ENCODE results near the gene SYT8.

Gene SYT8

GRCh38 chr11:1817511-1817910 is 17.3 kb upstream of the SYT8 start:
- no peak for DNase-seq (ENCODE audit: low spot score)

GRCh38 chr11:1819074-1819473 is 15.7 kb upstream of the SYT8 start:
- DNase-seq (ENCODE audit: low spot score), result no peak

DNA sequence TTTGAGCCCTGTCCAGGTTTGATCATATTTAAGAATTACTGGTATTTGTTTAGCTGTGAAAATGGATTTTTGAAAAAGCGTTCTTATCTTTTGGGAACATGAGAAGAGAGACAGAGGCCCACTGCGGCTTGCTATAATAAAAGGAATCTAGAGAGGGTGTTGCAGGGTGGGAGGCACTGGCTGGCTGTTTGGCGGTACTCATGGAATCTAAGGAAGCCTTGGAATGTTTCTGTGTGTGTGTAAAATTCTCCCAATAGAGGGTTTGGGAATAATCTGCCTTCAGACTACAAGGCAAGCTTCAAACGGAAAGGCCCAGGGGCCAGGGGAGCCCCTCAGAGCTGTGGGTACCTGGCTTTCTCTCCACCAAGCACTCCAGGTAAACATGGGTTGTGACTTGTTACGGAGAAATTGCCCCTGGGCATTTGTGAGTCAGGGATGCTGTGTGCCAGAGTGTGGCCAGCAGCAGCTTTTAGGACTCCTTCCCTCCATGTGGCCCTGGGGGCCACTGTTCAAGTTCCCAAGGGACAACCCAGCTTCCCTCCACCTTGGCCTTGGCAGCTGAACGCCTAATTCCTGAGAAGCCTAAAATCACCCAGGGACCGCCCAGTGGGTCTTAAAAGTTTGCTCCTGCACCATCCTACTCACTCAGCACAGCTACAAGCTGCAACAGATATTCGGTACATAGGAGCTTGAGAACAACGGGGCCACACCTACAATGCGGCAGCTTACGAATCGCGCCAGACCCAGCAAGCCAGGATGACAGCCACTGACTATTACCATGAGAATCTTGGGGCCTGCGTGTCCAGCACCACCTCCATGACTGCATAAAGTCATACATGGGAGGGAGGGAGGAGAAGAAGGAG is 14.1 kb upstream of the SYT8 start:
- no peak for DNase-seq (ENCODE audit: low spot score)

- DNase-seq (ENCODE audit: low spot score), result no peak
These were observed 13.2 kb upstream of the SYT8 start for GRCh38 chr11:1821562-1821961.

DNA sequence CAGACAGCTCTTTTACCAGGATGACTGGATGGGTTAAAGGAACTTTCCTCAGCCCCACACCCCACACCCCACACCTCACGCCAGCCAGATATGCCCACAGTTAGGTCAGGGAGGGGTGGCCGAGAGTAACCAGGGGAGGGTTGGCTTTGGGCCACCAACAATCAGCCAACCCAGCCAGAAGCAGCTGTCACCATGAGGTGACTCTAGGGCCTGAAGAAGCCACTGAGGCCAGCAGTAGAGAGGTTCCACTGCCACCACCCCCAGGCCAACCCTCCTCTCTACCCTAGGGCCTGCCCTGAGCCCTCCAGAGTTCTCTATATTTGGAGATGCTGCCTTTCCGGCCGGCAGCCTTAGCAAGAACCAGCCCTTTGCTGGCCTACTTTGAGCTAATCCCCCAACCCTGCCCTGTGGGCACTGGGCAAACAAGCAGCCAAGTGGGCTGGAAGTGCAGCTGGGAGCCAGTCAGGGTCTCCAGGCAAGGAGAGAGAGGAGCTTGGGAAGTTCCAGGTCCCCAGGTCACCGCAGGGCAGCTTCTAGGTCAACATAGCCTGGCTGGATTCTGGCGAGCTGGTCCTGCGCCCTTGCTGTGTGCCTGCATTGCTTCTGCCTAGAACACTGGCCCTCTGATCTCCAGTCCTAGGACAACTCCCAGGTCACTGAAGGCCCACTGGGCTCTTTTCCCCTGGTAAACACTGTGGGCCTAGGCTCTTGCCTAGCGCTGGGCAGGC is 12.0 kb upstream of the SYT8 start:
- no peak for DNase-seq (ENCODE audit: low spot score)

DNA sequence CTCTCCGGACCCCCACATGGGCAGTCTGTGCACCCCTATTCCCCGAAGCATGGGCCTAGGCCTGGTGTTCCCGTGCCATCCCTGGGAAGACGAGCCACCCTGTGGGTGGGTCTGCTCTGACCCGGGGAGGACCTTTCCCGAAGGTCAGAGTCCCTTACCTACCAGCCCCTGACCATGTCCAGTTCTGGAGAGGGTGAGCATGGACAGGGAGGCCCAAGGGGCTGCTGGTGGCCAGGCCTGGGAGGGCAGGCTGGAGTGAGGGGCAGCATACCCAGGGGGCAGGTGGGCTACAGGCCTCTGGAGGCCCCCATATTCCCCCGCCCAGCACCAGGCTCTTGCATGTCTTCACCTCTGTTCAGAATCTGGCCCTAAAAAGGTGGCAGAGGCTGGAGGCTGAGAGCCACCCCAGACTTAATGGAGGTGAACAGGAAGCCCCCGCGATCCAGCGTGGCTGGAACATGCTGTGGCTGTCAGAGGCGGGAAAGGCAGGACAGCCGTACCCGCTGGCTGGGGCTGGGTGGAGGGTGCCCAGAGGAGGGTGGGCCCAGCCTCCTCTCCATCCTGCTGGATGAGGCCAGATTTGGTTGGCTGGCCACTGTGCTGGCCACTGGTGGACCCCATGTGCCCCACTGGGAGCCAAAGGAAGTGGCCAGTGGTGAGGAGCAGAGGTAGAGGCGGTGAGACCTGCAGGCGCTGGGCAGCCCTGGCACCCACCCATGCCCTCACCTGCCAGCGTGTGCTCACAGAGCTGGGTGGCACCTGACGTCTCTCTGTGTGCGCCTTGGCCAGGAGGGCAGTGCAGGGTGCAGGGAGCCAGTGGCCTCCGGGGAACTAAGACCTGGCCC is 11.2 kb upstream of the SYT8 start:
- no peak for DNase-seq (ENCODE audit: low spot score)

DNA sequence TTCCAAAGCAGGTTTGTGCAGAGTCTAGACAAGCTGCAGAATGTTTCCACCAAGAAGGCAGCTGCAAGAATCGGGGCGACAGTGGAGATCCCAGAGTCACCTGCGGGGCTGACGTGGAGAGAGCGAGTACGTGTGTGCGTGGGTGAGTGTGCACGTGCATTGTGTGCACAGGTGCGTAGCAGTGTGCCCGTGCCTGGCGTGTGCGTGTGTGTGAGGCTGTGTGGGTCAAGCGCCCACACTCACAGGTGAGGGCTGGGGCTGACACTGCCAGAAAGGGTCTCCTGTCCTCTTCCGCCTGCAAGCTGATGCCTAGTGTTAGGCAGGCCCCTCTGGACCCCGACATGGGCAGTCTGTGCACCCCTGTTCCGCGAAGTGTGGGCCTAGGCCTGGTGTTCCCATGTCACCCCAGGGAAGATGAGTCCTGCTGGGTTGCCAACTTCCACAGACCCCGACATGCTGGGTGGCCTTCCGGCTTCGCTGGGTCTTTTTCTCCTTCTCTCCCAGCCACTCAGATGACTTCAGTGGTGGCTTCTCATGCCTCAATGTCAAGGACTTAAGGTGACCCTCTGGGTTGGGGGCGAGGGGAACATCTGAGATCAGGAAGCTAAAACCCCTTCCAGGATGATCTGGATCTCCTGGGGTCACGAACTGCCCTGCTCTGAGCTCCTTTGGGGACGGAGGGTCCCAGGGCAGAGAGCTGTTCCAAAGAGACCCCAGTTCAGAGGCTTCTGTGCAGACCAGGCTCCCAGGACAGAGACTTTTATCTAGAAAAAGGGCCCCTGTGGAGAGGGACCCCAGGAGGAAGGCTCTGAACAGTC is 10.4 kb upstream of the SYT8 start:
- no peak for DNase-seq (ENCODE audit: low spot score)

DNA sequence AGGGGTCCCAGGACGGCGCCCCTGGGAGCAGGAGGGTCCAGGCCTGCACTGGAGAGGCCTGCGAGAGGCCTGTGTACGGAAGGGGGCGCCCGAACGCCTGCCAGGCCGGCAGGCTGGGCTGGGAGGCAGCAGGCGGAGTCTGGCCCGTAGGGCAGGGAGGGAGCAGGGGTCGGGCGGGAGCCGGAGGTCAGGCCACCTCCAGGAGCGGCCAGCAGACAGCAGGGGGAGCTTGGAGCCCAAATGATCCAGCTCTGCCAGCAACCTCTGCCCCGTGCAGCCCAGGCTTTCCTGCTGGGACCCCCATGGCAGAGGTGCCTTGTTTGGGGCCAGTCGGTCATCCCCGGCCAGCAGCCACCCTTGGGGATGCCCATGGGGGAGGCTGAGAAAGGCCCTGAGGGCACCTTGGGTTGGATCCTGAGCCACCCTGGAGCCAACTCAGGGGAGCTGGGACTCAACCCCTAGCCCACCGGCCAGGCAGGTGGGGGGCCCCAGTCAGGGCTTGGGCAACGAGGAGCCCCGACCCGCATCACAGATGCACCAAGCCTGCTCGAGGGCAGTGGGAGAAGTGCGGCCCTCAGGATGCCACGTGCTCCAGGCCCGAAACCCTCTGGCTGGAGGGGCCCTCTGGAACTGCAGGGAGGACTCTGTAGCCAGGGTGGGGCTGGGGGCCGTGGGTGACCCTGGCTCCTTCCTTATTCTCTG is 9.6 kb upstream of the SYT8 start:
- no peak for DNase-seq (ENCODE audit: low spot score)

DNA sequence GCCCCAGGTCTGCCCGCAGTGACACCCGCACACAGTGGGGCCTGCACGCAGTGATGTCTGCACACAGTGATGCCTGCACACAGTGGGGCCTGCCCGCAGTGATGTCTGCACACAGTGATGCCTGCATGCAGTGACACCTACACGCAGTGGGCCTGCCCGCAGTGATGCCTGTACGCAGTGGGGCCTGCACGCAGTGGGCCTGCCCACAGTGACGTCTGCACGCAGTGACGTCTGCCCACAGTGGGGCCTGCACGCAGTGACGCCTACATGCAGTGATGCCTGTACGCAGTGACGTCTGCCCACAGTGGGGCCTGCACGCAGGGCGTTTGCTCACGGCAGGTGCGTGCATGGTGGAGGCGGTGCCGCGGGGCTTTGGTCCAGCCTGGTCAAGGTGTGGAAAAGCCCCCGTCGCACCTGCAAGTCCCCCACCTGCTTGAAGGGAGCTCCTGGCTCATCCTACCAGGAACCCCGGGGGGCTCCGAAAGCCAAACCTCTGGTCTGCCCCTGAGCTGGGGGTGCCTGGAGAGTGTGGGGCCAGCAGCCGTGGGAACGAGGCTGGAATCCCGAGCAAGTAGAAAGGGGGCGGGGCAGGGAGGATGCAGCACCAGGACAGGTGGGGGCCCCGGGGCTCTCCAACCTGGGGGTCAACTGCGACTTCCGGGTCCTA is 8.9 kb upstream of the SYT8 start:
- no peak for DNase-seq (ENCODE audit: low spot score)

GRCh38 chr11:1826552-1827094 is 8.2 kb upstream of the SYT8 start:
- no peak for DNase-seq (ENCODE audit: low spot score)

DNA sequence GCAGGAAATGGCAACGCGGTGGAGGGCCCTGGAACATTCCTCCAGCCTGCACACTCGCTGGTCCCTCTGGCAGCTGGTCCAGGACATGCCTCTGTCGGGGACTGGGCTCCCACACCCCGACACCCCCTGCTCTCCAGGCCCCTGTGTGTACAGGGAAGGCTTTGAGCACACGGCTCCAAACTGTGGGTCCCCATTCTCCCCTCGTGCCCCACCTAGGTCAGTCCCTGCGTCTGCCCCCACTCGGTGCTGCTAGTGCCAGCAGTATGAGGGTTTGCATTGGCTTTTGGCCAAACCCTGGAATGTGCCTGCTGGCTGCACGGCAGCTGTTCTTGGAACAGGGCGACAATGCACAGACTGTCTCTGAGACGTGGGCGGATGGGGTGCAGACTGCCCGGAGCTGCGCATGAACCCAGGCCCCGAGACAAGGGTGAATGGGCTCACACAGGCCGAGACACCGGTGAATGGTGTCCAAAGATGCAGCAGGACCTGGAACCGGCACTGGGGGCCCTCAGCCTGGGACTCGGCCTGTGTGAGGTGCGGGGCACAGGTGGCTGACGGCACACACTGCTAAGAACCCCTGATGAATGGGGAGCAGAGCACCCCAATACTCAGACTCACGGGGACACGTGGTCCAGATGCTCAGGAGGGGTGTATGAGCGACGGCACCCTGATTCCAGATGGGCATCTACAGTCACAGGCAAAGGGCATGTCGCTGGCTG is 7.5 kb upstream of the SYT8 start:
- peak; percentile 63 for DNase-seq (ENCODE audit: low spot score)

DNA sequence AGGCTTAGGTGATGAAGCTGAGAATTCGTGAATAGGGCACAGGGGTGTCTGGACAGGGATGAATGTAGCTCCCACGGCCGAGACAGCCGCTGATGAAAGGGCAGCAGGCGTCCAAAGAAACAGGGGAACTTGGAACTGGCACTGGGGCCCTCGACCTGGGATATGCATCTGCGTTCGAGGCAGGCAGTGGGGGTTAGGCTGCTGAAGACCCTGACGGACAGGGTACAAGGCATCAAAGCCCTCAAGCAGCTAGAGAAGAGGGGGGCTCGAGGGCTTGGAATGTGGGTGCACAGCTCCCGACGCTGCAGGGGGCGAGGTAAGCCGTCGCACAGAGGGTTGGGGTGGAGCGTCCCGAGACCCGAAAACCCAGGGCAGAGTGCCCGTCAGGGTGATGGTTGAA is 6.9 kb upstream of the SYT8 start:
- DNase-seq (ENCODE audit: low spot score), result no peak

DNA sequence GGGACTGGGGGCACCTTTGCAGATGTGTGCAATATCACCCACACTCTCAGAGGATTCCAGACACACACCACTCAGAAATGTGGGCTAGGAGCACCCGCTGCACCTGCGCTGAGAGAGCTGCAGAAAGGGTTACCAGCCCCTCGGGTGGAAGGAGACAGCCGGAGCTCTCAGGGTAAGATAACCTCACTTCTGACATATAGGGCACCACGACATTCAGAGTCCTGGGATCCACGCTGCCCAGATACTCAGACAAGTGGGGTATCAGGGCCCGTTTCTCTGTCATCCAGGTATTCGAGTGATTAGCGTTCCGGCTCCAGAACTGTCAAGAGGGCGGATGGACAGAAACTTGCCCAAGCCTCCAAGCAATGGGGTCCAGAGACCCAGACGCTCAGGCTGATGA is 6.2 kb upstream of the SYT8 start:
- no peak for DNase-seq (ENCODE audit: low spot score)

DNA sequence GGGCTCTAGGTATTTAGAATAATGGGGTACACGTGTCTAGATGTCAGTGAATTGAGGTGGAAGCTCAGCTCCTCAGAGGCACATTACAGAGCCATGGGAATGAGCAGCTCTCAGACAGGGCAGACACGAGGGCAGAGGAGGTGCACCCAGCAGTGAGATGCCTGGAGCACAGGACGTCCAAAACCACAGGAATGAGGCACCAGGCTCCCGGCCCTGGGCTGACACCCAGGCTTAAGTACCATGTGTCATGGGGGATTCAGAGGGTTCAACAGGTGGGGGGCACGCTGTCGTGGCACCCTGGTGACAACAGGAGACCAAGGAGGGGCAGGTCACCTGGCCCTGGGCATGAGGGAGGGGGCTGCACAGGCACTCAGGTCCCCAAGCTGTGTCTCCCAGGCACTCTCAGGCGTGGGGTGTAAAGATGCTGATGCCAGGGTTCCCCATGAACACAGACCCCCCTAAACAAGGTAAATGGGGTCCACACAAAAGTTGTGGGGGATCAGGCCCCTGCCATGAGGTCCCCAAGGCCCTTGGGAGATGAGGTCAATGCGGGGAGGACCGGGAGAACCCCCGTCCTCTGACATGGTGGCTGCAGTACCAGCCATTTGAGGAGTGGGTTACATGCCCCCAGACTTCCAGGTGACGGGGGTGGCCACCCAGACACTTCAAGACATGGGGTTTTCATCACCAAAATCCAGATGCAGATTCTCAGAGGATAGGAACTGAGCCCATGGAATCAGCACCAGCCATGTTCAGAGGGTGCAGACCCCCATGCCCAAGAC is 5.6 kb upstream of the SYT8 start:
- no peak for DNase-seq (ENCODE audit: low spot score)

DNA sequence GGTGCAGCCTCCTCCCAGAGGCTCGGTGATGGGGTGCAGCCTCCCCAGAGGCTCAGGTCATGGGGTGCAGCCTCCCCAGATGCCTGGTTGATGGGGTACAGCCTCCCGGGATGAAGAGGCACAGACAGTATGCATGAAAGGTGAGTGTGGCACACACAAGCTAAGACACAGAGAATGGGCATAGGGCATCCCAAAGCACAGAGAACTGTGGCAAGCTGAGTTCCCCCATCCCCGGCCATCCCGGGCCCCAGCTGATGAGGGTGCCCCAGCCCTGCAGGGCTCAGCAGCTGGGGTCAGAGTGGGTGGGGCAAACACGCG is 4.8 kb upstream of the SYT8 start:
- DNase-seq (ENCODE audit: low spot score), result no peak

GRCh38 chr11:1830322-1831223 is 4.2 kb upstream of the SYT8 start:
- DNase-seq (ENCODE audit: low spot score), result no peak

DNA sequence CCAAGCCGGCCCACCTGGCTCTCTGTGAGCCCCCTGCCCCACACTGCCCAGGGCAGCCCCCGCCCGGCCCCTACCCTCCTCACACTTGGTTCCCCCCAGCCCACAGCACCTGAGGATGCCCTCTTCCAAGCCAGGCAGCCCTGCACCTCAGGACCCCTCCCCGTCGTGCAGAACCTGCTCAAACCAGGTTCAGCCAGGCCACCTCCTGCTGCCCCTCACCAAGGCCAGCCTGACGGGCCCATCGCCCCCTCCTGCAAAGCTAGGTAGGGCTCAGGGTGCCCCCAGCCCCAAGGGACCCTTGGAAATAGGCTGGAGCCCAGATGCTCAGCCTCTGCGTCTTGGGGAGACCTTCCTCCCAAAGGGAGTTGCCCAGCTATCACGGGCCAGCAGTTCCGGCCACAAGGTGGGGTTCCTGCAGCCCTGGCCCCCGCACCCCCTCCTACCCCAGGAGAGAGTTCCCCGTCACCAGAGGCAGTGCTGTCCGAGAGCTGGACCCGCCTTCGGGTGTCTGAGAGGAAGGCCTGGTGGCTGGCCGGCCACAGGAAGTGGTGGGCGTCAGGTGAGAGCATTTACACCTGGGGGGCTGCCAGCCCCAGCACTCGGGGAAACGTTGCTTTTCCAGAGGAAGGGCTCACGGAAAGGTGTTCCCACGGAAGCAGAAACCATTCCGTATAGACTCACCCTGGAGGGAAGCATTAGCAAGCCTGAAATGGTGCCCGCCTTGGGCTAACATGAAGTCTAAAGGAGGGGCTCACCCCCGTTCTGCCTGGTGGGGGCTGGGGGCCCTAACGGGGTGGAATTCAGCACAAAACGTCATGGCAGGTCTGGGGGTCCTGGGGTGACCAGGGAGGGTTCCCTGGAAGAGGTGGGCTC is 3.2 kb upstream of the SYT8 start:
- DNase-seq (ENCODE audit: low spot score), result no peak

Measured in globus pallidus (tissue), 1 donor.